ENCODE measurements around the gene IL1RAPL1. TPM values are rescaled to one million over a fixed set of nuclear protein-coding genes. Genes with fewer than 3 reads are reported as not detected.

Gene IL1RAPL1
- total and polyA plus RNA-seq, 2 experiments from 2014 or later = 0.18 to 0.49 TPM

GRCh38 chrX:28773807-28774206 lies 186.6 kb downstream of the IL1RAPL1 start:
- Mint-ChIP-seq H3K27ac (no peak overlapping the region), H3K9me3 (no peaks in the 10 kb centered on the region), H3K4me3 (no peak overlapping the region), H3K4me1 (no peaks in the 10 kb centered on the region), H3K36me3 (ENCODE audit: low read depth) (no peaks in the 10 kb centered on the region), H3K27me3 (ENCODE audit: insufficient read depth, low read depth, poor library complexity) (no peaks in the 10 kb centered on the region)
- Histone ChIP-seq H3K4me1 (ENCODE audit: insufficient read depth) (no peaks in the 10 kb centered on the region), H3K4me2 (no peak overlapping the region), H3K36me3 (ENCODE audit: insufficient read depth) (no peaks in the 10 kb centered on the region), H3K4me3 (no peak overlapping the region), H3K9me2 (ENCODE audit: insufficient read depth) (no peaks in the 10 kb centered on the region), H3F3A (replicated peaks; ENCODE audit: low read depth) (no peaks in the 10 kb centered on the region), H3K79me2 (replicated peaks; ENCODE audit: insufficient read depth) (no peaks in the 10 kb centered on the region), H3K27me3 (ENCODE audit: insufficient read depth) (no peaks in the 10 kb centered on the region), H3K27ac (ENCODE audit: low read depth) (no peak overlapping the region), H2AFZ (no peak overlapping the region), H4K20me1 (replicated peaks; ENCODE audit: insufficient read depth) (no peaks in the 10 kb centered on the region)
- ATAC-seq = no peak
- DNase-seq (ENCODE audit: low spot score) = no peak
- TF ChIP-seq POLR2AphosphoS5 (IDR thresholded peaks at IDR 0.05; ENCODE audit: low read depth) = no peak
- TF ChIP-seq JUNB (IDR thresholded peaks at IDR 0.05; ENCODE audit: unreplicated experiment) = no peak
- no peak for TF ChIP-seq ZNF331 (CRISPR knock-in tag; IDR thresholded peaks at IDR 0.05; ENCODE audit: low read depth)
- TF ChIP-seq EZH2phosphoT487 (IDR thresholded peaks at IDR 0.05; ENCODE audit: unreplicated experiment) = no peak
- TF ChIP-seq ZNF114 (CRISPR knock-in tag; IDR thresholded peaks at IDR 0.05) = no peak
- no peak for TF ChIP-seq CTCF (conservative IDR thresholded peaks at IDR 0.05; ENCODE audit: low read depth in 2 of 2)
- TF ChIP-seq STAT1 (IDR thresholded peaks at IDR 0.05; ENCODE audit: unreplicated experiment) = no peak
- no peak for TF ChIP-seq ZNF462 (CRISPR knock-in tag; IDR thresholded peaks at IDR 0.05)
- no peak for TF ChIP-seq REST (IDR thresholded peaks at IDR 0.05; ENCODE audit: unreplicated experiment)
- TF ChIP-seq NANOG (IDR thresholded peaks at IDR 0.05; ENCODE audit: borderline replicate concordance) = no peak
- TF ChIP-seq ETS1 (IDR thresholded peaks at IDR 0.05) = no peak
- TF ChIP-seq CREB1 (CRISPR knock-in tag; IDR thresholded peaks at IDR 0.05; ENCODE audit: low read depth) = no peak
- TF ChIP-seq EZH2 (IDR thresholded peaks at IDR 0.05; ENCODE audit: low read depth, unreplicated experiment) = no peak

Data from GM23338 (cell line).